Peyer's patch (tissue), 4 donors: Measurements from ENCODE around the gene BZW2. TPM values are rescaled to one million over a fixed set of nuclear protein-coding genes. Genes with fewer than 3 reads are reported as not detected.

ENCODE experiments used
- DNase-seq, 3 donors: peaks; one replicate each; pipeline ENCODE4 v3.0.0-alpha.2; 2017 to 2019
- H3K27ac ChIP-seq, 4 donors: fragments of 200-600 bp; sonication (generic); one replicate each; pipeline ENCODE4 v1.5.1; 2016 to 2019
- H3K27me3 ChIP-seq, 2 donors: fragments of 200-600 bp; sonication (generic); one replicate each; pipeline ENCODE4 v1.5.1; 2019
- H3K36me3 ChIP-seq, 3 donors: fragments of 200-600 bp; sonication (generic); one replicate each; pipeline ENCODE4 v1.5.1; 2016 to 2019
- H3K4me1 ChIP-seq, 4 donors: fragments of 200-600 bp; sonication (generic); one replicate each; pipeline ENCODE4 v1.5.1; 2016 to 2019
- H3K4me3 ChIP-seq, 4 donors: fragments of 200-600 bp; sonication (generic); 1 replicate in 3 of 4; 2 replicates in 1 of 4; pipeline ENCODE4 v1.5.1; 2016 to 2019; ENCODE audit warnings: mild to moderate bottlenecking in 1 of 4
- H3K9me3 ChIP-seq, 4 donors: fragments of 200-600 bp; sonication (generic); one replicate each; pipeline ENCODE4 v1.5.1; 2016 to 2019; ENCODE audit warnings: mild to moderate bottlenecking in 1 of 4
- CTCF ChIP-seq, 6 experiments: fragments of 450-650 bp in 4 of 6; fragments of 200-600 bp in 2 of 6; sonication (generic) in 1 of 6; IDR thresholded peaks; one replicate each; pipeline ENCODE4 v1.5.1; 2017 to 2019; ENCODE audit warnings: antibody characterized with exemption in 6 of 6, mild to moderate bottlenecking in 3 of 6, moderate library complexity in 1 of 6
- POLR2A ChIP-seq, 2 donors: fragments of 450-650 bp; IDR thresholded peaks; one replicate each; pipeline ENCODE4 v1.5.1; 2017; ENCODE audit warnings: antibody characterized with exemption in 2 of 2, mild to moderate bottlenecking in 2 of 2, moderate library complexity in 2 of 2
- total RNA-seq, 4 donors: library from RNA; depleted of rRNA; stranded (reverse); fragments of >200 nt; gene quantifications; one replicate each; pipeline ENCODE4 v1.1.0, GENCODE V29; 2016

Gene BZW2
- total RNA-seq, 4 donors from 2014 or later, result 34.4 to 54.0 (median 42.9) TPM

DNA sequence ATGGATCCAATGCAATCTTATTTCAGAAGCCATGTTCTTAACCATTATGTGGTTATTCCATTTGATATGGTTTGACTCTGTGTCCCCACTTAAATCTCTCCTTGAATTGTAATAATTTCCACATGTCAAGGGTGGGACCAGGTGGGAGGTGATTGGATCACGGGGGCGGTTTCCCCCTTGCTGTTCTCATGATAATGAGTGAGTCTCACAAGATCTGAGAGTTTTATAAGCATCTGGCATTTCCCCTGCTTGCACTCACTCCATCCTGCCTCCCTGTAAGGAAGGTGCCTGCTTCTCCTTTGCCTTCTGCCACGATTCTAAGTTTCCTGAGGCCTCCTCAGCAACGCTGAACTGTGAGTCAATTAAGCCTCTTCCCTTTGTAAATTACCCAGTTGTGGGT, 75.6 kb downstream of the BZW2 start:
- no peak overlapping the region for H3K4me3 ChIP-seq

GRCh38 chr7:16724344-16724743, 78.4 kb downstream of the BZW2 start:
- Histone ChIP-seq H3K27ac (no peak overlapping the region), H3K4me3 (no peak overlapping the region), H3K4me1 (no peaks in the 10 kb centered on the region), H3K36me3 (no peaks in the 10 kb centered on the region), H3K27me3 (no peaks in the 10 kb centered on the region), H3K9me3 (no peaks in the 10 kb centered on the region)
- TF ChIP-seq CTCF (IDR thresholded peaks at IDR 0.05), result no peak
- no peak for TF ChIP-seq POLR2A (IDR thresholded peaks at IDR 0.05)
- DNase-seq, result no peak

More for the DNA sequence above, 75.6 kb downstream of the BZW2 start:
- Histone ChIP-seq H3K27ac (no peak overlapping the region), H3K36me3 (no peaks in the 10 kb centered on the region), H3K4me1 (no peaks in the 10 kb centered on the region), H3K27me3 (no peaks in the 10 kb centered on the region), H3K9me3 (no peaks in the 10 kb centered on the region)
- no peak for DNase-seq
- TF ChIP-seq POLR2A (IDR thresholded peaks at IDR 0.05) (no peak), CTCF (IDR thresholded peaks at IDR 0.05) (no peak)

- H3K4me3 ChIP-seq, result no peak overlapping the region
- no peak for DNase-seq
- no peaks in the 10 kb centered on the region for H3K9me3 ChIP-seq
- TF ChIP-seq POLR2A (IDR thresholded peaks at IDR 0.05) (no peak), CTCF (IDR thresholded peaks at IDR 0.05) (no peak)
- no peak overlapping the region for H3K27ac ChIP-seq
- H3K36me3 ChIP-seq, result no peaks in the 10 kb centered on the region
- H3K27me3 ChIP-seq, result no peaks in the 10 kb centered on the region
- no peaks in the 10 kb centered on the region for H3K4me1 ChIP-seq
Observed at GRCh38 chr7:16726189-16726588, 80.2 kb downstream of the BZW2 start.

GRCh38 chr7:16727736-16728135, 81.8 kb downstream of the BZW2 start:
- TF ChIP-seq CTCF (IDR thresholded peaks at IDR 0.05), result no peak
- no peak for TF ChIP-seq POLR2A (IDR thresholded peaks at IDR 0.05)
- Histone ChIP-seq H3K9me3 (no peaks in the 10 kb centered on the region), H3K27me3 (no peaks in the 10 kb centered on the region), H3K4me1 (no peaks in the 10 kb centered on the region), H3K4me3 (no peak overlapping the region), H3K36me3 (no peaks in the 10 kb centered on the region), H3K27ac (no peak overlapping the region)
- no peak for DNase-seq

DNA sequence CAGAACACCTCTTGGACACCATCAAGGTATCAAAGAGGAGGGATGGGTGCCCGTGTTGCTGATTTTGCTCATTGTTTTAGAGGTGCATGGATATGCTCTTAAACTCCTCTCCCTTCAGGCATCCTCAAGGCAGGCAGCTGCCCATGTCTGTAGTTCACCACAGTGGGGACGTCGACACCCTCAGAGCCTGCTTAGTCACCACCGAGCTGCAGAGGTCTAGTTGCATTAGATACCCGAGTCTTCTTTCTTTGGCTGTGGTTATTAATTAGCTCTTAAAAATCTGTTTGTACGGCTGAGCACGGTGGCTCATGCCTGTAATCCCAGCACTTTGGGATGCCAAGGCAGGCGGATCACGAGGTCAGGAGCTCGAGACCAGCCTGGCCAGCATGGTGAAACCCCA, 82.8 kb downstream of the BZW2 start:
- no peak overlapping the region for H3K27ac ChIP-seq
- no peak for DNase-seq
- H3K4me1 ChIP-seq, result no peaks in the 10 kb centered on the region
- H3K27me3 ChIP-seq, result no peaks in the 10 kb centered on the region
- no peaks in the 10 kb centered on the region for H3K9me3 ChIP-seq
- no peak for TF ChIP-seq CTCF (IDR thresholded peaks at IDR 0.05)
- H3K36me3 ChIP-seq, result no peaks in the 10 kb centered on the region
- no peak overlapping the region for H3K4me3 ChIP-seq

GRCh38 chr7:16729541-16729940, 83.6 kb downstream of the BZW2 start:
- no peaks in the 10 kb centered on the region for H3K4me1 ChIP-seq
- TF ChIP-seq POLR2A (IDR thresholded peaks at IDR 0.05) (no peak), CTCF (IDR thresholded peaks at IDR 0.05) (no peak)
- no peak overlapping the region for H3K4me3 ChIP-seq
- H3K27me3 ChIP-seq, result no peaks in the 10 kb centered on the region
- DNase-seq, result no peak
- H3K27ac ChIP-seq, result no peak overlapping the region
- no peaks in the 10 kb centered on the region for H3K36me3 ChIP-seq
- H3K9me3 ChIP-seq, result no peaks in the 10 kb centered on the region
